ENCODE results near the gene FAM110C. TPM values are rescaled to one million over a fixed set of nuclear protein-coding genes. Genes with fewer than 3 reads are reported as not detected.
"Not testable (repeated sequence)": the region's sequence is repeated elsewhere in the genome, so short reads cannot be mapped to it uniquely, and the experiment has no call there.

FAM110C gene
- total and polyA plus RNA-seq, 3 experiments from 2014 or later = 0.15 to 0.48 (median 0.44) TPM

DNA sequence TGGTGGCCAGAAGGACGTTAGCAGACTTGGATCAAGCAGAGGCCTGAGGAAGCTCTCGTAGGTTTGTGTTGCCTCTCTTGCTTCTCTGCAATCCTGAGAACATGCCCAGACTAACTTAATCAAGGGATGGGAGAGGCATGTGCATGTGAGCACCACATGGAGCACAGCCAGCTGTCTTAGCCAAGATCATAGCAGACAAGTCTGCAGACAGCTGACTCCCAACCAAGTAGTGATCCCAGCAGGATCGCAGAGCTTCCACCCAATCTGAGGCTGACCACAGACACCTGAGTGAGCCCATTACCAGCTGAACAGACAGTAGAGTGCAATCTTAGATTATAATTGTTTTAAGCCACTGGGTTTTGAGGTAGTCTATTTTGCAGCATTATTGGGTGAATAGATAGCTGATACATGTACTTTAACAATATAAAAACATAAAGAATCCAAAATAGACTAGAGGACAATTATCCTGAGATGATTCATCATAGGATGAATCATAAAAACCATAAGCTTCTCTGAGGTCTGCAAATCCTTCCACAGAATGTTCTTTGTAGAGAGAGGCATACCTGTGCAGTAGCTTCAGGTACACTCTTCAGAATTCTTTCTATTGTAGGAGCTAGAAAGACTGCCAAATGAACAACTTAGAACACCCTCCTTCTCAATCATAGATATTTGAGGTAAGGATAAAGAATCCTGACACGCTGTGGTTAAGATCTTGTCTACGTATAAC lies 25.2 kb upstream of the FAM110C start:
- CTCF ChIA-PET = interaction anchor here (1.0 kb wide), 1 partner anchor 9 kb away, joined by 4 read pairs; no protein-coding TSS in a partner anchor
- POLR2A ChIA-PET = no interaction called here
- no peaks in the 10 kb centered on the region for H3K4me1 Mint-ChIP-seq

DNA sequence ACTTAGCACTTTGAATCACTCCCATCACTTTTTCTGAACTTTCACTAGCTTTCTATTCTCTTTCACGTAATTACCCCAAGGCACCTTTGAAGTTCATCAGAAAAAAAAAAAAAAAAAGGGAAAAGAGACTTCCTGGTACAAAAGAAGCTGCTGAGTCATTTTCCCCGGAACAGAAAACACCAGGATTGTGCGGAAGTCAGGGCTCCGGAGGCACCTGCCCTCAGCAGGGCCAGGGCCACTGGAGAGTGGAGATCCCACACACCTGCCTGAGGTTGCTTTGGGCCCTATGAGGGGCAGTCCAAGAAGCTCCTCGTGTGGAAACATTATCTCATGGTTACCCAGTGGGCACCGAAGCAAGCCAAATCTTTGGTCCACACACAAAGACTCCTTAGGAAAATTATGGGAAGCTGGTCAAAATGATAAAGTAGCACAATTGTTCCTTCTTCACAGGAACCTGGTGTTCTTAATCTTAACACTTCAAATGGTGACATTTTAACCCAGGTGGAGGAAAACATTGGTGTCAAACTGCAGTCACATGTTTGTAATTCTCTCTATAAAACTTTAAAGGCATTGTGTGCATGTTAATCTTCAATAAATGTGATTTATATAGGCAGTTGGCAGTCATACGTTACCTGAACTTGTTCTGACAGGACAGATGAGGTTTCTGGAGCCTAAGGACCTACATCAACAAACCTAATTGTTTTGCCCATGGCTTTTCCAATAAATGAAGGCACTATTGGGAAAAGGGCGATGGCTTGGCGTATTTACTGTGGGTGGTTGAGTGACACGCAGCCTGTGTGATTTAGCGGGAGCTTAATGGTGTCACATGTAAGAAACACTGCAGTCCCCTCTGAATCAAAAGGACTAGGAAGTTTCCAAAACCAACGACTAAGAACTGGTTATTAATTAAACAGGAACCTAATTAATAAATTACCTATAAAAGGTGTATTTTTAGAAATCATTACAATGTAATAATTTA lies 23.4 kb upstream of the FAM110C start:
- no peaks in the 10 kb centered on the region for H3K36me3 Mint-ChIP-seq
- Histone ChIP-seq H3K27ac (ENCODE audit: low read depth, low read length) (no peak overlapping the region), H3K27me3 (ENCODE audit: insufficient read depth, low read length, poor library complexity, severe bottlenecking) (no peaks in the 10 kb centered on the region), H3K36me3 (ENCODE audit: insufficient read depth, low read length) (no peaks in the 10 kb centered on the region), H3K9me3 (ENCODE audit: low read length) (no peaks in the 10 kb centered on the region), H3K4me3 (ENCODE audit: low read length) (no peak overlapping the region), H3K4me1 (ENCODE audit: insufficient read depth, low read length) (no peaks in the 10 kb centered on the region)
- H3K27me3 Mint-ChIP-seq = peaks cover 6 to 24% of the 10 kb centered on the region in 2 donors
- ChIA-PET CTCF (no interaction called here), POLR2A (no interaction called here)
- H3K27ac Mint-ChIP-seq = no peak overlapping the region
- peaks cover 0 to 3% (median 0%) of the 10 kb centered on the region in 5 donors for H3K9me3 Mint-ChIP-seq
- no peak overlapping the region for H3K4me3 Mint-ChIP-seq
- no peak for DNase-seq
- H3K4me1 Mint-ChIP-seq = no peaks in the 10 kb centered on the region

More for the DNA sequence above, 25.2 kb upstream of the FAM110C start:
- no peaks in the 10 kb centered on the region for H3K36me3 Mint-ChIP-seq
- Histone ChIP-seq H3K4me1 (ENCODE audit: insufficient read depth, low read length) (no peaks in the 10 kb centered on the region), H3K36me3 (ENCODE audit: insufficient read depth, low read length) (no peaks in the 10 kb centered on the region), H3K9me3 (ENCODE audit: low read length) (no peaks in the 10 kb centered on the region), H3K4me3 (ENCODE audit: low read length) (no peak overlapping the region), H3K27me3 (ENCODE audit: insufficient read depth, low read length, poor library complexity, severe bottlenecking) (no peaks in the 10 kb centered on the region), H3K27ac (ENCODE audit: low read depth, low read length) (no peak overlapping the region)
- no peak for DNase-seq
- no peak overlapping the region for H3K27ac Mint-ChIP-seq
- no peak overlapping the region for H3K4me3 Mint-ChIP-seq
- peaks cover 7 to 38% of the 10 kb centered on the region in 2 donors for H3K27me3 Mint-ChIP-seq
- peaks cover 0 to 3% (median 0%) of the 10 kb centered on the region in 5 donors for H3K9me3 Mint-ChIP-seq

DNA sequence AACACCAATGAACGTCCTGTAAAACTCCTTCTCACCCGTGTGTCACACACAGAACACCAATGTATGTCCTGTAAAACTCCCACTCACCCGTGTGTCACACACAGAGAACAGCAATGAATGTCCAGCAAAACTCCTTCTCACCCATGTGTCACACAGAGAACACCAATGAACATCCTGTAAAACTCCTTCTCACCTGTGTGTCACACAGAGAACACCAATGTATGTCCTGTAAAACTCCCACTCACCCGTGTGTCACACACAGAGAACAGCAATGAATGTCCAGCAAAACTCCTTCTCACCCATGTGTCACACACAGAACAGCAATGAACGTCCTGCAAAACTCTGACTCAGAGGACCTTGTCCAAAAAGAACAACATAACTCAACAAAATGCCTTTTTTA lies 22.3 kb upstream of the FAM110C start:
- H3K27ac Mint-ChIP-seq; H3K36me3 ChIP-seq (ENCODE audit: insufficient read depth, low read length); H3K9me3 ChIP-seq (ENCODE audit: low read length); H3K27ac ChIP-seq (ENCODE audit: low read depth, low read length); H3K4me3 ChIP-seq (ENCODE audit: low read length); H3K4me1 Mint-ChIP-seq; POLR2A ChIA-PET; CTCF ChIA-PET; H3K4me3 Mint-ChIP-seq; H3K4me1 ChIP-seq (ENCODE audit: insufficient read depth, low read length); H3K9me3 Mint-ChIP-seq; H3K27me3 ChIP-seq (ENCODE audit: insufficient read depth, low read length, poor library complexity, severe bottlenecking); DNase-seq; H3K36me3 Mint-ChIP-seq: not testable (repeated sequence)
- H3K27me3 Mint-ChIP-seq = peaks cover 3 to 16% of the 10 kb centered on the region in 2 donors

DNA sequence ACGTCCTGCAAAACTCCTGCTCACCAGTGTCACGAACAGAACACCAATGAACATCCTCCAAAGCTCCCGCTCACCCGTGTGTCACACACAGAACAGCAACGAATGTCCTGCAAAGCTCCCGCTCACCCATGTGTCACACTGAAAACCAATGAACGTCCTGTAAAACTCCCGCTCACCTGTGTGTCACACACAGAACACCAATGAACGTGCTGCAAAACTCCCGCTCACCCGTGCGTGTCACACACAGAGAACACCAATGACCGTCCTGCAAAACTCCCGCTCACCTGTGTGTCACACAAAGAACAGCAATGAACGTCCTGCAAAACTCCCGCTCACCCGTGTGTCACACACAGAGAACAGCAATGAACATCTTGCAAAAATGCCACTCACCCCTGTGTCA lies 20.5 kb upstream of the FAM110C start:
- Mint-ChIP-seq H3K27ac (no peak overlapping the region), H3K9me3 (no peaks in the 10 kb centered on the region), H3K4me3 (no peak overlapping the region), H3K27me3 (peaks cover 3 to 6% of the 10 kb centered on the region in 2 donors), H3K36me3 (no peaks in the 10 kb centered on the region), H3K4me1 (no peaks in the 10 kb centered on the region)
- Histone ChIP-seq H3K36me3 (ENCODE audit: insufficient read depth, low read length) (no peaks in the 10 kb centered on the region), H3K27ac (ENCODE audit: low read depth, low read length) (no peak overlapping the region), H3K4me1 (ENCODE audit: insufficient read depth, low read length) (no peaks in the 10 kb centered on the region), H3K27me3 (ENCODE audit: insufficient read depth, low read length, poor library complexity, severe bottlenecking) (no peaks in the 10 kb centered on the region), H3K4me3 (ENCODE audit: low read length) (no peak overlapping the region), H3K9me3 (ENCODE audit: low read length) (no peaks in the 10 kb centered on the region)
- POLR2A ChIA-PET = no interaction called here
- CTCF ChIA-PET = no interaction called here
- DNase-seq = no peak

DNA sequence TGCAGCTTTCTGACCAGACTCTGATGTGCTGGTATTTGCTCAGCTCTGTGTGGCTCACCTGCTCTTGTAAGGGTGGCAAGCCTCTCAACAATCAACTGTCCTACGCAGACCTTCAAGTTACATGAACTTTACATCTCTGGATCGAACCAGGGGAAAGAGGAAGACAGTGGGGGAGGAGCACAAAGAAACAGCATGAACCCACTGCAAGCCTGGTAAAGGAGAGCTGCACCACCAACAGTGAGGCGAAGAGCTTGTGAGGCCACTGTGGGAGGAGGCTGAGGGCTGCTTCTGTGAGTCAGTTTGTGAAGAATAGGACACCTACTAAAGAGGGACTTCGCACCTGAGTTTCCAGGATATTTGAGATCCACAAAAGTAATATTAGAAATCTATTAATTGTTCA lies 18.8 kb upstream of the FAM110C start:
- Mint-ChIP-seq H3K27me3 (peaks cover 10 to 11% of the 10 kb centered on the region in 2 donors), H3K36me3 (no peaks in the 10 kb centered on the region), H3K9me3 (peaks cover 3 to 7% (median 5%) of the 10 kb centered on the region in 5 donors), H3K4me1 (no peaks in the 10 kb centered on the region), H3K4me3 (no peak overlapping the region), H3K27ac (no peak overlapping the region)
- Histone ChIP-seq H3K27me3 (ENCODE audit: insufficient read depth, low read length, poor library complexity, severe bottlenecking) (no peaks in the 10 kb centered on the region), H3K9me3 (ENCODE audit: low read length) (no peaks in the 10 kb centered on the region), H3K27ac (ENCODE audit: low read depth, low read length) (no peak overlapping the region), H3K4me3 (ENCODE audit: low read length) (no peak overlapping the region), H3K4me1 (ENCODE audit: insufficient read depth, low read length) (no peaks in the 10 kb centered on the region), H3K36me3 (ENCODE audit: insufficient read depth, low read length) (no peaks in the 10 kb centered on the region)
- DNase-seq = no peak
- CTCF ChIA-PET = no interaction called here
- POLR2A ChIA-PET = no interaction called here

DNA sequence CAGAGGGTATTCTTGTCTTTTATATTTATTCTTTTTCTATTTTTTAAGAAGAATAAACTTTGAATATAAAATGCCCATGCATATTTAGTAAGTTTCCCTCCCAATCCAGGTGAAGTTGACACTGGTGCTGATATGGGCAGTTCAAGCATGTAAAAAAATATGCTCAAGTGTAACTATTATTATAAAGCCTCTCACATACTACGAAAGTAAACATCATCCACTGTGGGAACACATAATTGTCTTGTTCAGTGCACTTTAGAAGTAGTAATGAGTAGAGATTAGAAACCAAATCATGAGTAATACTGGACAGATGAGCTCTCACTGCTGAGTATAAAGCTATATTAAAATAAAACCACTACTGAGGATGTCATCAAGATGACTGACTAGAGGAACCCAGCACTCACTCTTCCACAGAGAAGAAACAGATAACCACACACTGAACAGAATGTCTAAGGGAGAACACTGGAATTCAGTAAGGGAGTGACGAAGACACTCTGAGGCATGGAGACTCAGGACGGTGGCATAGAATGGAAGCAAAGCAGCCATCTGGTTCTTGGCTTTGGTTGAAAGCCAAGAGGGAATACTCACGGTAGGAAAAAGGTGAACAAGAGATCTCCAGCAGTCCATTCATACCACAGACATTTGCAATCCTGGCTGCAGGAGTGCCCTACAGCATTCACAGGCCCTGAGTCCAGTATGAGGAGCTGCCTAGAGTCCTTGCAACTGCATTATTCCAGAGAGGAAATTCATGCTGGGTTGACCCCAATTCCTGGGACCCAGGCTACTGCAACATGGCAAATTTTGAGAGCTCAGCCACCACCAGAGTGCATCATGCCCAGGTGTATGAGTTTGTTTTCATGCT lies 9.5 kb upstream of the FAM110C start:
- Histone ChIP-seq H3K27ac (ENCODE audit: low read depth, low read length) (no peak overlapping the region), H3K27me3 (ENCODE audit: insufficient read depth, low read length, poor library complexity, severe bottlenecking) (no peaks in the 10 kb centered on the region), H3K4me3 (ENCODE audit: low read length) (no peak overlapping the region), H3K36me3 (ENCODE audit: insufficient read depth, low read length) (no peaks in the 10 kb centered on the region), H3K4me1 (ENCODE audit: insufficient read depth, low read length) (no peaks in the 10 kb centered on the region), H3K9me3 (ENCODE audit: low read length) (no peaks in the 10 kb centered on the region)
- Mint-ChIP-seq H3K4me3 (no peak overlapping the region), H3K9me3 (peaks cover 7 to 27% (median 23%) of the 10 kb centered on the region in 5 donors), H3K27ac (no peak overlapping the region), H3K36me3 (peaks cover 0 to 12% (median 0%) of the 10 kb centered on the region in 3 donors), H3K4me1 (no peaks in the 10 kb centered on the region), H3K27me3 (peaks cover 11 to 29% of the 10 kb centered on the region in 2 donors)
- CTCF ChIA-PET = no interaction called here
- POLR2A ChIA-PET = no interaction called here
- DNase-seq = no peak

DNA sequence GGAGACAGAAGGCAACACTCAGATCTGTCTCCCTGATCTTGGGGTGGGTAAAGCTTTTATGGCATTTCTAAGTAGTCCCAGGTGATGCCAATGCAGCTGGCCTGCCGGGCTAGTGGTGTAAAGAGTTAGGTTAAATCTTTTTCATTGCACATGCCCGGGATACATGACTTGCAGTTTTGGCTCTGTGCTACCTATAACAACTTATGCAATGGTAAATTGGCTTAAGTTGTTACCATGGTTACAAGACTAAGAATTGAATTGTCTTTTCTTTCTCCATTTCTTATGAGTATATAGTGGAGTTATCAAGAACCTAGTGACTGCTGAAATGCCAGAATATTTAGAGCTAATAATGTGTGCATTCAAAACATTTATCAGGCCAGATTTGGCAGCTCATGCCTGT lies 5.3 kb upstream of the FAM110C start:
- DNase-seq = no peak
- no peaks in the 10 kb centered on the region for H3K27me3 ChIP-seq (ENCODE audit: insufficient read depth, low read length, poor library complexity, severe bottlenecking)
- Mint-ChIP-seq H3K36me3 (peaks cover 0 to 4% (median 1%) of the 10 kb centered on the region in 3 donors), H3K4me1 (peaks cover 0 to 7% (median 3%) of the 10 kb centered on the region in 3 donors), H3K4me3 (no peak overlapping the region), H3K9me3 (peaks cover 0 to 8% (median 4%) of the 10 kb centered on the region in 5 donors), H3K27ac (no peak overlapping the region), H3K27me3 (peaks cover 17 to 34% of the 10 kb centered on the region in 2 donors)
- H3K27ac ChIP-seq (ENCODE audit: low read depth, low read length) = no peak overlapping the region
- no peaks in the 10 kb centered on the region for H3K4me1 ChIP-seq (ENCODE audit: insufficient read depth, low read length)
- no peaks in the 10 kb centered on the region for H3K9me3 ChIP-seq (ENCODE audit: low read length)
- no peak overlapping the region for H3K4me3 ChIP-seq (ENCODE audit: low read length)
- POLR2A ChIA-PET = no interaction called here
- no peaks in the 10 kb centered on the region for H3K36me3 ChIP-seq (ENCODE audit: insufficient read depth, low read length)
- CTCF ChIA-PET = no interaction called here
